Activated CD4-positive, alpha-beta T cell treated with anti-CD3 and anti-CD28 coated beads, Interleukin-2, amount 10 ng/mL, durations not matched to agents 24 days and 14 days (primary cell): ENCODE measurements around the gene HSP90B1. TPM values are rescaled to one million over a fixed set of nuclear protein-coding genes. Genes with fewer than 3 reads are reported as not detected.

ENCODE experiments used
- DNase-seq: peaks from one replicate; pipeline ENCODE4 v3.0.0; 2022
- H3K27ac Mint-ChIP-seq: one replicate; pipeline ENCODE4 v1.8.0; 2022; ENCODE audit warnings: mild to moderate bottlenecking, mixed read lengths
- H3K27me3 Mint-ChIP-seq: one replicate; pipeline ENCODE4 v1.8.0; 2022; ENCODE audit warnings: mixed read lengths
- H3K36me3 Mint-ChIP-seq: one replicate; pipeline ENCODE4 v1.8.0; 2022; ENCODE audit warnings: low read depth, mild to moderate bottlenecking, mixed read lengths
- H3K4me1 Mint-ChIP-seq: one replicate; pipeline ENCODE4 v1.8.0; 2021; ENCODE audit warnings: mixed read lengths
- H3K4me3 Mint-ChIP-seq: one replicate; pipeline ENCODE4 v1.8.0; 2022; ENCODE audit warnings: mild to moderate bottlenecking, moderate library complexity, mixed read lengths
- H3K9me3 Mint-ChIP-seq: one replicate; pipeline ENCODE4 v1.8.0; 2021; ENCODE audit warnings: mixed read lengths
- intact Hi-C: fragments of 100-400 bp; cut with micrococcal nuclease; formaldehyde crosslinking; loops from one replicate; pipeline ENCODE4 v1.15.1; 2023
- total RNA-seq: library from RNA; stranded (reverse); gene quantifications from 2 replicates; pipeline ENCODE4 v1.2.3, GENCODE V29; 2022

HSP90B1 gene
- 449 and 457 TPM in 2 replicates for total RNA-seq

GRCh38 chr12:103930034-103930786, at the start of gene HSP90B1:
Gene HSP90B1, plus strand, starts transcription at chr12:103930410. Its CDS starts 106 bp downstream, at chr12:103930516.
- Mint-ChIP-seq H3K36me3 (peaks cover 51% of the 10 kb centered on the region), H3K27ac (peak within 1 kb of the TSS; percentile 99), H3K9me3 (peaks cover 6% of the 10 kb centered on the region), H3K4me3 (peak within 1 kb of the TSS; percentile 90), H3K27me3 (peaks cover 3% of the 10 kb centered on the region), H3K4me1 (peaks cover 63% of the 10 kb centered on the region)
- peak; percentile 100 for DNase-seq
- intact Hi-C loops, result loop anchor here (1.0 to 2.0 kb wide), 6 partner anchors 22 to 207 kb away; partner anchors contain the start of genes HCFC2 and TDG

GRCh38 chr12:103881261-103881660, 48.9 kb upstream of the HSP90B1 start:
- intact Hi-C loops, result no loop called here

GRCh38 chr12:103882861-103883596, 47.2 kb upstream of the HSP90B1 start:
- DNase-seq, result no peak
- Mint-ChIP-seq H3K4me1 (peaks cover 29% of the 10 kb centered on the region), H3K9me3 (no peaks in the 10 kb centered on the region), H3K27ac (no peak overlapping the region), H3K27me3 (no peaks in the 10 kb centered on the region), H3K36me3 (no peaks in the 10 kb centered on the region), H3K4me3 (no peak overlapping the region)
- intact Hi-C loops, result no loop called here

More at GRCh38 chr12:103881261-103881660, 48.9 kb upstream of the HSP90B1 start:
- no peaks in the 10 kb centered on the region for H3K9me3 Mint-ChIP-seq
- no peak overlapping the region for H3K27ac Mint-ChIP-seq
- H3K36me3 Mint-ChIP-seq, result no peaks in the 10 kb centered on the region
- peaks cover 31% of the 10 kb centered on the region for H3K4me1 Mint-ChIP-seq
- no peak overlapping the region for H3K4me3 Mint-ChIP-seq
- no peaks in the 10 kb centered on the region for H3K27me3 Mint-ChIP-seq
- no peak for DNase-seq

- Mint-ChIP-seq H3K9me3 (no peaks in the 10 kb centered on the region), H3K36me3 (no peaks in the 10 kb centered on the region), H3K27me3 (no peaks in the 10 kb centered on the region), H3K4me1 (peaks cover 26% of the 10 kb centered on the region), H3K4me3 (no peak overlapping the region), H3K27ac (no peak overlapping the region)
- DNase-seq, result no peak
- intact Hi-C loops, result no loop called here
Measured at GRCh38 chr12:103883908-103884307, 46.3 kb upstream of the HSP90B1 start.

GRCh38 chr12:103884316-103884715, 45.9 kb upstream of the HSP90B1 start:
- Mint-ChIP-seq H3K4me1 (peaks cover 22% of the 10 kb centered on the region), H3K9me3 (no peaks in the 10 kb centered on the region), H3K27me3 (no peaks in the 10 kb centered on the region), H3K36me3 (no peaks in the 10 kb centered on the region), H3K27ac (no peak overlapping the region), H3K4me3 (no peak overlapping the region)
- peak; percentile 73 for DNase-seq
- intact Hi-C loops, result no loop called here

- DNase-seq, result no peak
- intact Hi-C loops, result no loop called here
- Mint-ChIP-seq H3K4me3 (no peak overlapping the region), H3K4me1 (peaks cover 9% of the 10 kb centered on the region), H3K27me3 (no peaks in the 10 kb centered on the region), H3K36me3 (no peaks in the 10 kb centered on the region), H3K9me3 (no peaks in the 10 kb centered on the region), H3K27ac (no peak overlapping the region)
Measured at GRCh38 chr12:103886195-103886797, 43.9 kb upstream of the HSP90B1 start.

- no peak overlapping the region for H3K27ac Mint-ChIP-seq
- H3K4me3 Mint-ChIP-seq, result no peak overlapping the region
- H3K4me1 Mint-ChIP-seq, result peaks cover 6% of the 10 kb centered on the region
- intact Hi-C loops, result no loop called here
- no peaks in the 10 kb centered on the region for H3K9me3 Mint-ChIP-seq
- H3K27me3 Mint-ChIP-seq, result no peaks in the 10 kb centered on the region
- DNase-seq, result no peak
- H3K36me3 Mint-ChIP-seq, result no peaks in the 10 kb centered on the region
Measured at GRCh38 chr12:103887738-103888137, 42.5 kb upstream of the HSP90B1 start.

- peaks cover 5% of the 10 kb centered on the region for H3K4me1 Mint-ChIP-seq
- intact Hi-C loops, result no loop called here
- no peaks in the 10 kb centered on the region for H3K36me3 Mint-ChIP-seq
- no peak for DNase-seq
- no peak overlapping the region for H3K4me3 Mint-ChIP-seq
- no peaks in the 10 kb centered on the region for H3K27me3 Mint-ChIP-seq
- no peaks in the 10 kb centered on the region for H3K9me3 Mint-ChIP-seq
- H3K27ac Mint-ChIP-seq, result no peak overlapping the region
Measured at GRCh38 chr12:103897316-103897715, 32.9 kb upstream of the HSP90B1 start.

GRCh38 chr12:103901518-103902173, 28.6 kb upstream of the HSP90B1 start:
- intact Hi-C loops, result no loop called here
- H3K4me3 Mint-ChIP-seq, result peak overlapping the region; percentile 50
- peaks cover 11% of the 10 kb centered on the region for H3K4me1 Mint-ChIP-seq
- H3K27ac Mint-ChIP-seq, result no peak overlapping the region
- no peaks in the 10 kb centered on the region for H3K27me3 Mint-ChIP-seq
- DNase-seq, result peak; percentile 65
- H3K36me3 Mint-ChIP-seq, result no peaks in the 10 kb centered on the region
- peaks cover 5% of the 10 kb centered on the region for H3K9me3 Mint-ChIP-seq

GRCh38 chr12:103903993-103904392, 26.2 kb upstream of the HSP90B1 start:
- no peak for DNase-seq
- Mint-ChIP-seq H3K27ac (no peak overlapping the region), H3K36me3 (no peaks in the 10 kb centered on the region), H3K27me3 (no peaks in the 10 kb centered on the region), H3K4me3 (no peak overlapping the region), H3K4me1 (peaks cover 14% of the 10 kb centered on the region), H3K9me3 (peaks cover 5% of the 10 kb centered on the region)
- intact Hi-C loops, result no loop called here

GRCh38 chr12:103905730-103906349, 24.4 kb upstream of the HSP90B1 start:
- intact Hi-C loops, result loop anchor here (2.0 kb wide), 1 partner anchor 19 kb away; no protein-coding TSS in a partner anchor
- Mint-ChIP-seq H3K36me3 (no peaks in the 10 kb centered on the region), H3K9me3 (peaks cover 5% of the 10 kb centered on the region), H3K4me3 (no peak overlapping the region), H3K4me1 (peaks cover 14% of the 10 kb centered on the region), H3K27me3 (peaks cover 5% of the 10 kb centered on the region), H3K27ac (peak overlapping the region; percentile 69)
- DNase-seq, result no peak

GRCh38 chr12:103908246-103908541, 22.0 kb upstream of the HSP90B1 start:
- no peak overlapping the region for H3K4me3 Mint-ChIP-seq
- H3K27me3 Mint-ChIP-seq, result peaks cover 13% of the 10 kb centered on the region
- intact Hi-C loops, result no loop called here
- DNase-seq, result no peak
- peaks cover 10% of the 10 kb centered on the region for H3K4me1 Mint-ChIP-seq
- no peaks in the 10 kb centered on the region for H3K36me3 Mint-ChIP-seq
- H3K9me3 Mint-ChIP-seq, result peaks cover 5% of the 10 kb centered on the region
- no peak overlapping the region for H3K27ac Mint-ChIP-seq

GRCh38 chr12:103908877-103909276, 21.3 kb upstream of the HSP90B1 start:
- intact Hi-C loops, result no loop called here
- no peak overlapping the region for H3K4me3 Mint-ChIP-seq
- peaks cover 5% of the 10 kb centered on the region for H3K9me3 Mint-ChIP-seq
- no peak overlapping the region for H3K27ac Mint-ChIP-seq
- no peaks in the 10 kb centered on the region for H3K36me3 Mint-ChIP-seq
- DNase-seq, result no peak
- peaks cover 13% of the 10 kb centered on the region for H3K27me3 Mint-ChIP-seq
- peaks cover 10% of the 10 kb centered on the region for H3K4me1 Mint-ChIP-seq
